MG63 (cell line): Measurements from ENCODE around the gene TRHDE. TPM values are rescaled to one million over a fixed set of nuclear protein-coding genes. Genes with fewer than 3 reads are reported as not detected.

Source experiments
- DNase-seq: peaks from one replicate; pipeline ENCODE4 v3.0.0-alpha.2; 2020
- H3K27me3 ChIP-seq: fragments of 250-450 bp; sonication (Bioruptor Pico); 2 replicates; pipeline ENCODE4 v1.5.1; 2020; ENCODE audit warnings: mild to moderate bottlenecking, moderate library complexity
- H3K36me3 ChIP-seq: fragments of 250-450 bp; sonication (Bioruptor Pico); 2 replicates; pipeline ENCODE4 v1.5.1; 2020; ENCODE audit warnings: mild to moderate bottlenecking, moderate library complexity
- H3K4me3 ChIP-seq: fragments of 250-450 bp; sonication (Bioruptor Pico); 2 replicates; pipeline ENCODE4 v1.5.1; 2020; ENCODE audit warnings: mild to moderate bottlenecking, moderate library complexity
- H3K9me3 ChIP-seq: fragments of 250-450 bp; sonication (Bioruptor Pico); 2 replicates; pipeline ENCODE4 v1.5.1; 2020; ENCODE audit warnings: mild to moderate bottlenecking, moderate library complexity
- total RNA-seq: library from RNA; depleted of rRNA; stranded (reverse); fragments of >200 nt; shearing (Covaris generic); gene quantifications from 2 replicates; pipeline ENCODE4 v1.2.3, GENCODE V29; 2014; ENCODE audit warnings: low replicate concordance

Gene TRHDE
- total RNA-seq, 1 experiment from 2014 or later, result 5.0 TPM

DNA sequence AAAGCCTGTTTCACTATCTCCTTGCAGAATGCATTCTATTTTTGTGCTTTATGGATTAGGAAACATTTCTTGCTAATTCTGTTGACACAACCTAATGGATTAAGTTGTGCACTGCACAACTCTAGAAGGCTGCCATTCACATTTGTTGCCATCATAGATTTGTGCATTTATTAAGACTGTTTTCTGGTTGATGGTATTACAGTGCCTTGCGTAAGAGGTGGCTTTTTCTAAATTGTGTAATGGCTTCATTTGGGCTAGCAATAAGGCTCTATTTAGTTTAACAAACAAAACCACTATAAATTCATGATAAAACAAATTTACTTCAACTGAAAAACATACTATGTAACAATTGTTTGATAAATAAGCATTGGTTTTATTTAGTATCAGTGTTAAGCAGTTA is 175.9 kb downstream of the TRHDE start:
- no peak for DNase-seq
- no peak overlapping the region for H3K4me3 ChIP-seq
- H3K9me3 ChIP-seq, result no peaks in the 10 kb centered on the region
- H3K36me3 ChIP-seq, result no peaks in the 10 kb centered on the region
- no peaks in the 10 kb centered on the region for H3K27me3 ChIP-seq

DNA sequence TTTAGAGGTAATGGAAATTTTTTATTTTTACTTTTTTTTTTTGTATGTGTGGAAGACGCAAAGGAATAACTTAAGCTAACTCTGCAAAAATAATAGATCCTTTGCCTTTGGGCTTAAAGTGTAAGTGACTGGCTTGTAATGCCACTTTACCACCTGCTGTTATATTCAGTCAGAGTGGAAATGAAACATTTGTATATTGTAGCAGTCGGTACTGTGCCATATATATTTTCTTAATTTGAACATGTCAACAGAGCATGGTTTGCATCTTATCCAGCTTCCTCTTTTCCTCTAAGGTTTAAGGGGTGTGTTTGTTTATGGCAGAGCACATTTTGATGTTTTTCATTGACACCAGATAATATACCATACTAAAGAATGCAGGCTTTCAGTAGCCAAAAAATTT is 176.6 kb downstream of the TRHDE start:
- no peaks in the 10 kb centered on the region for H3K36me3 ChIP-seq
- H3K4me3 ChIP-seq, result no peak overlapping the region
- H3K27me3 ChIP-seq, result no peaks in the 10 kb centered on the region
- no peaks in the 10 kb centered on the region; the same call in 1 of the 2 replicates for H3K9me3 ChIP-seq
- DNase-seq, result no peak

- Histone ChIP-seq H3K9me3 (no peaks in the 10 kb centered on the region; the same call in 1 of the 2 replicates), H3K27me3 (no peaks in the 10 kb centered on the region), H3K4me3 (no peak overlapping the region), H3K36me3 (no peaks in the 10 kb centered on the region)
- DNase-seq, result no peak
Observed at GRCh38 chr12:72453066-72453465, 180.9 kb downstream of the TRHDE start.

GRCh38 chr12:72453550-72453949 is 181.4 kb downstream of the TRHDE start:
- no peaks in the 10 kb centered on the region for H3K36me3 ChIP-seq
- no peak for DNase-seq
- H3K4me3 ChIP-seq, result no peak overlapping the region
- no peaks in the 10 kb centered on the region for H3K27me3 ChIP-seq
- H3K9me3 ChIP-seq, result no peaks in the 10 kb centered on the region; the same call in 1 of the 2 replicates

GRCh38 chr12:72464471-72464870 is 192.3 kb downstream of the TRHDE start:
- Histone ChIP-seq H3K36me3 (no peaks in the 10 kb centered on the region), H3K9me3 (no peaks in the 10 kb centered on the region), H3K4me3 (no peak overlapping the region), H3K27me3 (no peaks in the 10 kb centered on the region)
- no peak for DNase-seq

- no peak overlapping the region for H3K4me3 ChIP-seq
- no peaks in the 10 kb centered on the region for H3K36me3 ChIP-seq
- no peak for DNase-seq
- no peaks in the 10 kb centered on the region for H3K27me3 ChIP-seq
- no peaks in the 10 kb centered on the region for H3K9me3 ChIP-seq
Observed at GRCh38 chr12:72465155-72465554, 193.0 kb downstream of the TRHDE start.

DNA sequence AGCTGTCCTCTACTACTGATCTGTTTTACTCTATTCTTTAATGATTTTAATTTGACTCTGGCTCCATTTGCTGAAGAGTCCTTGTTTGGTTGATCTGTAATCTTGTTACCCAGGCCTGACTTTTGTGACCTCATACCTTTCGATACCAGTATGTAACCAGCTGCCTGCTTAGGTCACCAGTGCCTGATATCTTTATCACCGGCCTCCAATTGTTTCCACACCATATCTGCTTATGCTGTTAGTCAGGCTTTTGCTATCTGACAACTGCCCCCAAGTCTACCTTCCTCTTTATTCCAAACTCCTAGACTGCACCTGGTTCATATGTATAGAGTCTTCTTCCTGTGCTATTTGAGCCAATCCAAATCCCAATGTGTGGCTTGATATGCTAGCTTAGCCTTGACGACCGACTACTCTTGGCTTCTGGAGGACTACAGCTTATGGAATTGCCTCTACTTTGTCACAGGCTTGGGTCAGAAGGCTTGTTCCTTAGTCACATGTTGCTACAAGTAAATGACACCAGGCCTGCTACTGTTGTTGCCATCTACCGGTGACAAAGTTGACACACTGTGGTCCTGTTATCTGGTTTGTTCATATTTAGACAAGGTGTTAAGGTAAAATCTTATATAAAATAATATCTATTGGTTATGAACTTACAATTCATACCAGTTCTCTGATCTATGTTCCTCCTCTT is 193.9 kb downstream of the TRHDE start:
- H3K9me3 ChIP-seq, result no peaks in the 10 kb centered on the region
- DNase-seq, result no peak
- no peak overlapping the region for H3K4me3 ChIP-seq
- no peaks in the 10 kb centered on the region for H3K27me3 ChIP-seq
- H3K36me3 ChIP-seq, result no peaks in the 10 kb centered on the region

DNA sequence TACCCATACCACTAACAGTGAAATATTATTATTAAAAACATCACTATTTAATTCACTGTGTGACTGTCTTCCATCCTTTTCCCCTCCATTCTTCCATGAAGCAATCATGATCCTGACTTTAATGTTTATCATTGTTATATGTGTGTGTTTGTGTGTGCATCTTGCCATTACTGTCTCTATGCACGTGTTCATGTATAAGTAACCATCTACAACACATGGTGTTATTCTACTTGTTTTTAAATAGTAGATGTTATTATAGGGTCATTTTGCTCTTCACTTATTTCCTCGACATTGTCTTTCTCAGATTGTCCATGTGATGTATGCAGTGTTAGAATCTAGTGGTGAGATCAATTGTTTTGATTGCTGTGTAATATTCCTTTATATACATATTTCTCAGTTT is 195.8 kb downstream of the TRHDE start:
- H3K9me3 ChIP-seq, result no peaks in the 10 kb centered on the region
- no peak overlapping the region for H3K4me3 ChIP-seq
- H3K27me3 ChIP-seq, result no peaks in the 10 kb centered on the region
- H3K36me3 ChIP-seq, result no peaks in the 10 kb centered on the region
- no peak for DNase-seq

GRCh38 chr12:72468505-72468904 is 196.3 kb downstream of the TRHDE start:
- no peak for DNase-seq
- no peaks in the 10 kb centered on the region for H3K9me3 ChIP-seq
- no peak overlapping the region for H3K4me3 ChIP-seq
- no peaks in the 10 kb centered on the region for H3K27me3 ChIP-seq
- no peaks in the 10 kb centered on the region for H3K36me3 ChIP-seq

DNA sequence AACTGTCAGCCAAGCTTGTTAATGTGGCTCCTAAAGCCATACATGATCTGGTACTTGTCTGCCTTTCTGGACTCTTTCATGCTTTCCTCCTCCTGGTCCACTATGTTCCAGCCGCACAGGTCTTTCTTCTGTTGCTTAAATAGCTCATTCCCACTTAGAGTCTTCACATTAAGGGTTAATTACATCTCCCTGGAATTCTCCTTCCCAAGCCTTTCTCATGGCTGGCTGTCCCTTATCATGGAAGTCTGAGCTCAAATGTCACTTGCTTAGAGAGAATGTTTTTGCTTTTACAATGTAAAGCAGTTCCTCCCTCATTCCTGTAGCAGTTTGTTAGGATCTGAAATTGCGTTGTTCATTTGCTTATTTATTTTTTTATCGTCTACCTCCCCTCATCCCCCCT is 199.6 kb downstream of the TRHDE start:
- Histone ChIP-seq H3K4me3 (no peak overlapping the region), H3K27me3 (no peaks in the 10 kb centered on the region), H3K36me3 (no peaks in the 10 kb centered on the region), H3K9me3 (no peaks in the 10 kb centered on the region)
- DNase-seq, result no peak

DNA sequence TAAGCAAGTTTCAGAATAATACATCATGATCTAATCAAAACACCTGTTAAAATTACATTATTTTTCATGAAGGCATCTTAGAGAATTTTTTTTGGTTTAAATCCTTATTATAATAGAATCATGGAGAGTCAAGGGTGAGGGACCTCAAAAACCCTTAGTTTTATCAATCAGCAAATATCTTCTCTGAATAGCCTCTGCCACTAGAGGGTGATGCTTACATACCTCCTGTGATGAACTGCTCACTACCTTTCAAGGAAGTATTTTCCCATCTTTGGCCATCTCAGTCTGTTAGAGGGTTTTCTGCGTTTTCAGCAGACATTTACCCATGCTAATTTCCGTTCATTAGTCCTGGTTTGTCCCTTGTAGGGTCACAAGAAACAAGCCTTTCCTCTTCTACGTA is 200.2 kb downstream of the TRHDE start:
- no peaks in the 10 kb centered on the region for H3K36me3 ChIP-seq
- no peak for DNase-seq

GRCh38 chr12:72476301-72476700 is 204.1 kb downstream of the TRHDE start:
- Histone ChIP-seq H3K9me3 (no peaks in the 10 kb centered on the region), H3K4me3 (no peak overlapping the region), H3K36me3 (no peaks in the 10 kb centered on the region), H3K27me3 (no peaks in the 10 kb centered on the region)
- no peak for DNase-seq

More for the DNA sequence above, 200.2 kb downstream of the TRHDE start:
- Histone ChIP-seq H3K9me3 (no peaks in the 10 kb centered on the region), H3K4me3 (no peak overlapping the region), H3K27me3 (no peaks in the 10 kb centered on the region)

DNA sequence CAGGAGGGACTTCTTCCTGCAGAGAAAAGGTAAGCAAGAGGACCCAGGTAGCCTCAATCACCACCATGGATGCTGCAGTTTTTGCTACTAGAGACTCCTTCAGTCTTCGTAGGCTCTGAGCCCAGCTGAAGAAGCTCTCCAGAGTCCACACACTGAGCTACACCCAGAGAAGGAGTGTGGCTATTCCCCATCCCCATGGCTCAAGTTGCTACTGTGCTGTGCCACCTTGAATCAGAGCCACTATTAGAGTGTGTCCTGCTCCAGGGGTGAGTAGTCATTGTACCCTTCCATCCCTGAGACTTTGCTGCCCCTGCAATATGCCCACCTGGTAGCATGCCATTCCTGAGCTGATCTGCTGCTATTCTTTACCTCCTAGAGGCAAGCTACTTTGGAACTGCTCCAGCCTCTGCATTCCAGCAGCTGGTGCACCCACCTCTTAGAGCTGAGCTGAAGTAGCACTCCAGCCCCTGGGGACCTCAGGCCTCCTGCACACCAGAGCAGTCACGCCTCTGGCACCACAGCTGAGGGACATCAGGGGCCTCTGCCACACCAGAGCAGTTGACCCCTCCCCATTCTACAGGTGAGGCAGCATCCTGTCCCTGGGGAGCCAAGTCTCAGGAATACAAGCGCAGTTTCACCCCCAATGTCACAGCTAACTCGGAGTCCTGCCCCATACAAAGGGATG is 213.0 kb downstream of the TRHDE start:
- Histone ChIP-seq H3K4me3 (no peak overlapping the region), H3K36me3 (no peaks in the 10 kb centered on the region), H3K9me3 (peaks cover 6% of the 10 kb centered on the region; the same call in 1 of the 2 replicates), H3K27me3 (no peaks in the 10 kb centered on the region)
- DNase-seq, result no peak

DNA sequence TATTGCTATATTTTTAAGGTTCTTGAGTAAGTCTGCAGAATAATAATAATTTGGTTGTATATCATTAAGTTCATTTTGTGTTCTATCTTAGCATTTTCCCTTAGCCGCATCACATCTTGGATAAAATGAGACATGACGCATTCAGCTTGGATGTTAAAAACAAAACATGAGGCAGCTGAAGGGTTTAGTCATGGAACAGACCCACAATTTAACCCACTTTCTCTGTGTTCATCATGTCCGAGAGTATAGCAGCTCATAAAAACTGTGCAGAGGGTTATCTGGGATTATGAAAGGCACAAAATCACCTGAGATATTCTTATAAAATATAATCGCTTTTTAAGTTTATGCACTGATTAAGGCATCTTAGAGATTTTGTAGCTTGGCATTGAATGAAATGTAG is 219.3 kb downstream of the TRHDE start:
- H3K36me3 ChIP-seq, result no peaks in the 10 kb centered on the region
- H3K27me3 ChIP-seq, result no peaks in the 10 kb centered on the region
- H3K9me3 ChIP-seq, result peaks cover 6% of the 10 kb centered on the region; the same call in 1 of the 2 replicates
- no peak for DNase-seq
- H3K4me3 ChIP-seq, result no peak overlapping the region

DNA sequence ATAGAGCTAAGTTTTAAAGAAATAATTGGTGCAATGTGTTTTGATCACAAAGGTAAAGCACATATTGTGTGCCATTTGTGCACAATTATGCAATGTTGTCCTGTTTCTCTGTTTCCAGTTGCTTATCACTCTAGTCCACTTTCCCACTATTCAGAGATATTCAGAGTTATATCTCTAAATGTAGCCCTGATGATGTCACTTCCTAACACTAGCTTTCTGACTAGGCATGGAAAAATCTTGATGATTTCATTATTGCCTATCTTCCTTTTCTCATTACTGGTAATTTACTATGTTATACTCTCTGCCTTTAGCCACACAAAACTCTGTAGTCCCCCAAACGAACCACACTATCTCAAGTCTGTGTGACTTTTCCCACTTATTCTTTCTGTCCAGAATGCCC is 221.2 kb downstream of the TRHDE start:
- Histone ChIP-seq H3K9me3 (0 out of 2 replicates have a peak, but pooled peaks cover 2% of the 10 kb centered on the region), H3K4me3 (no peak overlapping the region), H3K27me3 (no peaks in the 10 kb centered on the region), H3K36me3 (no peaks in the 10 kb centered on the region)
- DNase-seq, result no peak

DNA sequence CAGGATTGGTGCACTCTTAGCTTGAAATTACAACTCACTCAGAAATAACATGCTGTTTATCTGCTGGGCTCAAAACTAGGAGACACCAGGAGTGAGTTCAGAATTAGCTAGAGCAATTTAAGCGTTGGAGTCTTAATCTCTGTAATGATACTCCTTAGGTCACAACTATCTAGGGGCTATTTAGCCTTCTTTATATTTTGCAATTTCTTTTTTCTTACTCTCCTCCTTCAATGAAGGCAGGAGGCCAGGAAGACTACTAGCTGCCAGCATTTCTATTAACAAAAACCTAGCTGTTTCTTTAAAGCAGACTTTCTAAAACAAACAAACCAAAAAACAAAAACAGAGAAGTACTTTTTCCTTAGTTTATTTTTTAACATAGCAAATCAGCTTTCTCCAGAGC is 226.2 kb downstream of the TRHDE start:
- no peak overlapping the region for H3K4me3 ChIP-seq
- no peaks in the 10 kb centered on the region for H3K36me3 ChIP-seq
- DNase-seq, result no peak
- no peaks in the 10 kb centered on the region for H3K27me3 ChIP-seq
- peaks cover 1% of the 10 kb centered on the region; the same call in 1 of the 2 replicates for H3K9me3 ChIP-seq

- no peak overlapping the region for H3K4me3 ChIP-seq
- H3K36me3 ChIP-seq, result no peaks in the 10 kb centered on the region
- H3K27me3 ChIP-seq, result no peaks in the 10 kb centered on the region
- DNase-seq, result no peak
- H3K9me3 ChIP-seq, result peaks cover 1% of the 10 kb centered on the region; the same call in 1 of the 2 replicates
Observed at GRCh38 chr12:72499244-72499643, 227.1 kb downstream of the TRHDE start.

GRCh38 chr12:72502546-72502945 is 230.4 kb downstream of the TRHDE start:
- no peak for DNase-seq
- Histone ChIP-seq H3K27me3 (no peaks in the 10 kb centered on the region), H3K4me3 (no peak overlapping the region), H3K36me3 (no peaks in the 10 kb centered on the region), H3K9me3 (peaks cover 1% of the 10 kb centered on the region; the same call in 1 of the 2 replicates)
